ENCODE data around the gene GSPT1.

DNA sequence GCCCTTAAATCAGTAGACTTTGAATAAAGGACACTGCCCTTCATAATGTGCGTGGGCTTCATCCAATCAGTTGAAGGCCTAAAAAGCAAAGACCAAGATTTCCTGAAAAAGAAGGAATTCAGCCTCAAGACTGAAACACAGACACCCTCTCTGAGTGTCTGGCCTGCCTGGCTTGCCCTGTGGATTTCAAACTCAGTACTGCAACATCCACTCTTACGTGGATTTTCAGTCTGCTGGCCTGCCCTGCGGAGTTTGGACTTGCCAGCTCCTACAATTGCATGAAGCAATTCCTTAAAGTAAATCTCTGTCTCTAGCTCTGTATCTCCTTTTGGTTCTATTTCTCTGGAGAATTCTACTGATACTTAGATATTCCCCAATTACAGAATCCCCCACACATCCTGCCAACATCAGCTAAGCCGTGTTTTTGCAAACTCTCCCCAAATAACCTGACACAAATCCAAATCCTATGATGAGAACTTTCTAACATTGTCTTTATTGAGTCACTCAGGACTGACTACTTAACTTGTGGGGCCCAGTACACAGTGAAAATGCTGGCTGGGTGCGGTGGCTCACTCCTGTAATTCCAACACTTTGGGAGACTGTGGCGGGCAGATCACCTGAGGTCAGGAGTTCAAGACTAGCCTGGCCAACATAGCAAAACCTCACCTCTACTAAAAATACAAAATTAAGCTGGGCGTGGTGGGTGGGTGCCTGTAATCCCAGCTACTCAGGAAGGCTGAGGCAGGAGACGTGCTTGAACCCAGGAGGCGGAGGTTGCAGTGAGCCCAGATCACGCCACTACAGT, 42.0 kb upstream of the GSPT1 start:
- TF ChIP-seq, protein P1, sequence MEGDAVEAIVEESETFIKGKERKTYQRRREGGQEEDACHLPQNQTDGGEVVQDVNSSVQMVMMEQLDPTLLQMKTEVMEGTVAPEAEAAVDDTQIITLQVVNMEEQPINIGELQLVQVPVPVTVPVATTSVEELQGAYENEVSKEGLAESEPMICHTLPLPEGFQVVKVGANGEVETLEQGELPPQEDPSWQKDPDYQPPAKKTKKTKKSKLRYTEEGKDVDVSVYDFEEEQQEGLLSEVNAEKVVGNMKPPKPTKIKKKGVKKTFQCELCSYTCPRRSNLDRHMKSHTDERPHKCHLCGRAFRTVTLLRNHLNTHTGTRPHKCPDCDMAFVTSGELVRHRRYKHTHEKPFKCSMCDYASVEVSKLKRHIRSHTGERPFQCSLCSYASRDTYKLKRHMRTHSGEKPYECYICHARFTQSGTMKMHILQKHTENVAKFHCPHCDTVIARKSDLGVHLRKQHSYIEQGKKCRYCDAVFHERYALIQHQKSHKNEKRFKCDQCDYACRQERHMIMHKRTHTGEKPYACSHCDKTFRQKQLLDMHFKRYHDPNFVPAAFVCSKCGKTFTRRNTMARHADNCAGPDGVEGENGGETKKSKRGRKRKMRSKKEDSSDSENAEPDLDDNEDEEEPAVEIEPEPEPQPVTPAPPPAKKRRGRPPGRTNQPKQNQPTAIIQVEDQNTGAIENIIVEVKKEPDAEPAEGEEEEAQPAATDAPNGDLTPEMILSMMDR (conservative IDR thresholded peaks at IDR 0.05; ENCODE audit: low read depth, low read length) = no peak
- TF ChIP-seq EZH2 (IDR thresholded peaks at IDR 0.05; ENCODE audit: borderline replicate concordance, low read depth, low read length, poor library complexity, severe bottlenecking) = no peak

Data from A673 (cell line).